Vagina (tissue), 2 donors: ENCODE measurements around the gene LHX6.

Source experiments
- POLR2A ChIP-seq, 2 donors: fragments of 450-650 bp; IDR thresholded peaks; one replicate each; pipeline ENCODE4 v1.6.1; 2017; ENCODE audit warnings: antibody characterized with exemption in 2 of 2, mild to moderate bottlenecking in 2 of 2, moderate library complexity in 2 of 2
- TF ChIP-seq, protein P1 (sequence below), 3 experiments: fragments of 450-650 bp in 2 of 3; fragments of 200-600 bp in 1 of 3; sonication (generic) in 1 of 3; IDR thresholded peaks; one replicate each; pipeline ENCODE4 v1.5.1; 2017 to 2019; ENCODE audit warnings: antibody characterized with exemption in 3 of 3, mild to moderate bottlenecking in 2 of 3, moderate library complexity in 2 of 3

DNA sequence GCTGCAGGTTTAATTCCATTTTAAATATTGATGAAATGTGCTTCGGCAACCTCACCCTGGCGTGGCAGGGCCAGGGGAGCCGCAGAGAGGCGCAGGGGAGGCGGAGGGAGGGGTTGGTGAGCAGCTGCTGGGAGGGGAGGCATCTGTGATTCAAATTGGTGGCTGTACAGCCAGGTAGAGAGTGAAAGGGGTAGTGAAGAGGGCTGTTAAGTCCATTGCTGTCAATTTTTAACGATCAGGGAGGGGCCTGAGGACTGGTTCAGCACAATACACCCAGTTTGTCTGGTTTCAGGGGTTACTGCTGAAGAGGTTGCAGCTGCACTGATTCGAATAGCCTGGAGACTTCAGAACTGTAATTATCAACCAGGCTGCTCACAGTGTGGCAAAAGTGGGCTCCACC lies 31.3 kb downstream of the LHX6 start:
- TF ChIP-seq, protein P1, sequence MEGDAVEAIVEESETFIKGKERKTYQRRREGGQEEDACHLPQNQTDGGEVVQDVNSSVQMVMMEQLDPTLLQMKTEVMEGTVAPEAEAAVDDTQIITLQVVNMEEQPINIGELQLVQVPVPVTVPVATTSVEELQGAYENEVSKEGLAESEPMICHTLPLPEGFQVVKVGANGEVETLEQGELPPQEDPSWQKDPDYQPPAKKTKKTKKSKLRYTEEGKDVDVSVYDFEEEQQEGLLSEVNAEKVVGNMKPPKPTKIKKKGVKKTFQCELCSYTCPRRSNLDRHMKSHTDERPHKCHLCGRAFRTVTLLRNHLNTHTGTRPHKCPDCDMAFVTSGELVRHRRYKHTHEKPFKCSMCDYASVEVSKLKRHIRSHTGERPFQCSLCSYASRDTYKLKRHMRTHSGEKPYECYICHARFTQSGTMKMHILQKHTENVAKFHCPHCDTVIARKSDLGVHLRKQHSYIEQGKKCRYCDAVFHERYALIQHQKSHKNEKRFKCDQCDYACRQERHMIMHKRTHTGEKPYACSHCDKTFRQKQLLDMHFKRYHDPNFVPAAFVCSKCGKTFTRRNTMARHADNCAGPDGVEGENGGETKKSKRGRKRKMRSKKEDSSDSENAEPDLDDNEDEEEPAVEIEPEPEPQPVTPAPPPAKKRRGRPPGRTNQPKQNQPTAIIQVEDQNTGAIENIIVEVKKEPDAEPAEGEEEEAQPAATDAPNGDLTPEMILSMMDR (IDR thresholded peaks at IDR 0.05), result no peak
- no peak for TF ChIP-seq POLR2A (IDR thresholded peaks at IDR 0.05)
